H1 (cell line): ENCODE results near the gene RALA.

Source experiments
- BRCA1 ChIP-seq: IDR thresholded peaks from 2 replicates; pipeline ENCODE4 v1.6.1; 2012; ENCODE audit warnings: low read depth, low read length, improper control_type of control experiment
- EGR1 ChIP-seq: IDR thresholded peaks from 2 replicates; pipeline ENCODE4 v1.6.1; 2011; ENCODE audit warnings: low read depth, low read length, borderline replicate concordance
- NRF1 ChIP-seq: IDR thresholded peaks from 2 replicates; pipeline ENCODE4 v1.6.1; 2011; ENCODE audit warnings: mild to moderate bottlenecking, low read depth, low read length, improper control_type of control experiment
- PHF8 ChIP-seq: fragments of 200-600 bp; sonication (generic); conservative IDR thresholded peaks from 2 replicates; pipeline ENCODE4 v1.7.1; 2012; ENCODE audit warnings: low read depth, mild to moderate bottlenecking, inconsistent platforms, low read length, moderate library complexity
- POLR2A ChIP-seq, 2 experiments: IDR thresholded peaks; 1 replicate in 1 of 2; 2 replicates in 1 of 2; pipeline ENCODE4 v1.6.1; 2011; ENCODE audit warnings: low read depth in 2 of 2, low read length in 2 of 2, mild to moderate bottlenecking in 2 of 2; ENCODE audit errors: control extremely low read depth in 1 of 2
- POLR2AphosphoS5 ChIP-seq: IDR thresholded peaks from 2 replicates; pipeline ENCODE4 v1.6.1; 2011; ENCODE audit warnings: low read depth, low read length
- SAP30 ChIP-seq: fragments of 300-600 bp; sonication (generic); IDR thresholded peaks from 2 replicates; pipeline ENCODE4 v1.7.1; 2012; ENCODE audit warnings: low read length, moderate library complexity, mild to moderate bottlenecking, inconsistent platforms; ENCODE audit not compliant: insufficient read depth, insufficient replicate concordance
- TAF1 ChIP-seq: IDR thresholded peaks from 2 replicates; pipeline ENCODE4 v1.6.1; 2011; ENCODE audit warnings: mild to moderate bottlenecking, low read depth, low read length
- TCF12 ChIP-seq: IDR thresholded peaks from 2 replicates; pipeline ENCODE4 v1.6.1; 2011; ENCODE audit warnings: low read depth, mild to moderate bottlenecking, low read length
- ZNF274 ChIP-seq: IDR thresholded peaks from 2 replicates; pipeline ENCODE4 v1.7.0; 2012; ENCODE audit warnings: low read length, borderline replicate concordance; ENCODE audit errors: extremely low read depth
- TF ChIP-seq, protein P1 (sequence below), 3 experiments: IDR thresholded peaks; 1 replicate in 2 of 3; 2 replicates in 1 of 3; pipeline versions ENCODE4 v1.5.1 to v1.6.1; 2011; ENCODE audit warnings: low read length in 3 of 3, mild to moderate bottlenecking in 3 of 3, inconsistent platforms in 2 of 3, low read depth in 1 of 3, moderate library complexity in 1 of 3; ENCODE audit not compliant: insufficient read depth in 1 of 3; ENCODE audit errors: control extremely low read depth in 1 of 3
- TF ChIP-seq, protein P2 (sequence below): IDR thresholded peaks from 2 replicates; pipeline ENCODE4 v1.6.1; 2012; ENCODE audit warnings: inconsistent platforms

DNA sequence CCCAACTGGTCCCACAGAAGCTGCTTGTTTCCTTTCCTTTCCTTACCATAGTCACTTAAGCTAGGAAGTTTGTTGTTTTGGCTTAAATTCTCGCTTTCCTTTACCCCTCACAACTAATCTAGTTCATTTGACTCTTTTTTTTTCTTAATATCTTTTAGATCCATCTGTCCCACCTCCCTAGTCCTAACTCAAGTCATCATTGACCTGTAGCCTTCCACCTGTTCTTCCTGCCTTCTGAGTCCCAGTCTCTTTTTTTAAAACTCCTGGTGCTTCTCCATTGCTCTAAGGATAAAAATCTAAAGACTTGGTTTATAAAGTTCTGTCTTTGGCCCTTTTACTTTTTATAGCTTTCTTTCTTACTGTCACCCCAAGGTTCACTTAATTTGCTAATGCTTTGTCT lies 47.6 kb downstream of the RALA start:
- TF ChIP-seq POLR2A (IDR thresholded peaks at IDR 0.05; ENCODE audit: control extremely low read depth in 1 of 2, low read depth in 2 of 2, low read length in 2 of 2), result no peak
- no peak for TF ChIP-seq TCF12
- TF ChIP-seq ZNF274, result no peak
- TF ChIP-seq, protein P1, sequence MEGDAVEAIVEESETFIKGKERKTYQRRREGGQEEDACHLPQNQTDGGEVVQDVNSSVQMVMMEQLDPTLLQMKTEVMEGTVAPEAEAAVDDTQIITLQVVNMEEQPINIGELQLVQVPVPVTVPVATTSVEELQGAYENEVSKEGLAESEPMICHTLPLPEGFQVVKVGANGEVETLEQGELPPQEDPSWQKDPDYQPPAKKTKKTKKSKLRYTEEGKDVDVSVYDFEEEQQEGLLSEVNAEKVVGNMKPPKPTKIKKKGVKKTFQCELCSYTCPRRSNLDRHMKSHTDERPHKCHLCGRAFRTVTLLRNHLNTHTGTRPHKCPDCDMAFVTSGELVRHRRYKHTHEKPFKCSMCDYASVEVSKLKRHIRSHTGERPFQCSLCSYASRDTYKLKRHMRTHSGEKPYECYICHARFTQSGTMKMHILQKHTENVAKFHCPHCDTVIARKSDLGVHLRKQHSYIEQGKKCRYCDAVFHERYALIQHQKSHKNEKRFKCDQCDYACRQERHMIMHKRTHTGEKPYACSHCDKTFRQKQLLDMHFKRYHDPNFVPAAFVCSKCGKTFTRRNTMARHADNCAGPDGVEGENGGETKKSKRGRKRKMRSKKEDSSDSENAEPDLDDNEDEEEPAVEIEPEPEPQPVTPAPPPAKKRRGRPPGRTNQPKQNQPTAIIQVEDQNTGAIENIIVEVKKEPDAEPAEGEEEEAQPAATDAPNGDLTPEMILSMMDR (IDR thresholded peaks at IDR 0.05; ENCODE audit: control extremely low read depth in 1 of 3, insufficient read depth in 1 of 3, low read depth in 1 of 3, low read length in 3 of 3), result no peak
- TF ChIP-seq, protein P2, sequence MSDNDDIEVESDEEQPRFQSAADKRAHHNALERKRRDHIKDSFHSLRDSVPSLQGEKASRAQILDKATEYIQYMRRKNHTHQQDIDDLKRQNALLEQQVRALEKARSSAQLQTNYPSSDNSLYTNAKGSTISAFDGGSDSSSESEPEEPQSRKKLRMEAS, result no peak
- TF ChIP-seq EGR1, result no peak
- TF ChIP-seq POLR2AphosphoS5, result no peak
- no peak for TF ChIP-seq PHF8
- TF ChIP-seq BRCA1, result no peak
- no peak for TF ChIP-seq TAF1
- no peak for TF ChIP-seq SAP30
- no peak for TF ChIP-seq NRF1
